ENCODE data around the gene ATP9B.

Gene ATP9B

DNA sequence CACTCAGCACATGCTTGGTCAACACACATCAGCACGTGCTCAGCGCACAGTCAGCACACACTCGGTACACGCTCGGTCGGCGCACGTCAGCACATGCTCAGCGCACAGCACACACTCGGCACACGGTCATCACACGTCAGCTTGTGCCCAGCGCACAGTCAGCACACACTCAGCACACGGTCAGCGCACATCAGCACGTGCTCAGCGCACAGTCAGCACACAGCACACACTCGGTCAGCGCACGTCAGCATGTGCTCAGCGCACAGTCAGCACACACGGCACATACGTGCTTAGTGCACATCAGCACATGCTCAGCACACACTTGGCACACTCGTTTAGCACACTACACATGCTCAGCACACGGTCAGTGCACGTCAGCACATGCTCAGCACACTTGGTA is 276.8 kb downstream of the ATP9B start:
- no peaks in the 10 kb centered on the region for H3K9me3 ChIP-seq (replicated peaks; ENCODE audit: insufficient read depth, low read length)
- no peaks in the 10 kb centered on the region for H3K9me2 ChIP-seq (replicated peaks; ENCODE audit: insufficient read depth, low read length)
- no peaks in the 10 kb centered on the region for H4K20me1 ChIP-seq (ENCODE audit: insufficient read depth, low read length)
- no peak overlapping the region for H3K27ac ChIP-seq (ENCODE audit: low read length)
- H3K4me2 ChIP-seq (ENCODE audit: low read depth, low read length) = no peak overlapping the region
- no peak overlapping the region for H2AFZ ChIP-seq (ENCODE audit: low read length)
- TF ChIP-seq CTCF (IDR thresholded peaks at IDR 0.05; ENCODE audit: low read length) (no peak), EZH2phosphoT487 (IDR thresholded peaks at IDR 0.05; ENCODE audit: low read length) (no peak), EZH2 (optimal IDR thresholded peaks at IDR 0.05; ENCODE audit: low read depth, low read length) (no peak)
- no peaks in the 10 kb centered on the region for H3K79me2 ChIP-seq (ENCODE audit: low read length)
- H3K9ac ChIP-seq (ENCODE audit: low read length) = no peak overlapping the region
- peaks cover 9% of the 10 kb centered on the region; the same call in 1 of the 2 replicates for H3K36me3 ChIP-seq (replicated peaks; ENCODE audit: insufficient read depth, low read length)
- H3K27me3 ChIP-seq (replicated peaks; ENCODE audit: insufficient read depth, low read length) = no peaks in the 10 kb centered on the region
- no peaks in the 10 kb centered on the region for H3K4me1 ChIP-seq (ENCODE audit: low read length)
- H3K4me3 ChIP-seq (ENCODE audit: low read length) = no peak overlapping the region
- H3F3A ChIP-seq (ENCODE audit: insufficient read depth, low read length) = no peaks in the 10 kb centered on the region
- DNase-seq = no peak

GRCh38 chr18:79348066-79348465 is 278.9 kb downstream of the ATP9B start:
- no peak for DNase-seq
- Histone ChIP-seq H3K36me3 (replicated peaks; ENCODE audit: insufficient read depth, low read length) (peaks cover 9% of the 10 kb centered on the region; the same call in 1 of the 2 replicates), H3K4me1 (ENCODE audit: low read length) (no peaks in the 10 kb centered on the region), H3K9me2 (replicated peaks; ENCODE audit: insufficient read depth, low read length) (no peaks in the 10 kb centered on the region), H3K27me3 (replicated peaks; ENCODE audit: insufficient read depth, low read length) (no peaks in the 10 kb centered on the region), H3K27ac (ENCODE audit: low read length) (no peak overlapping the region), H3F3A (ENCODE audit: insufficient read depth, low read length) (no peaks in the 10 kb centered on the region), H3K9ac (ENCODE audit: low read length) (no peak overlapping the region), H4K20me1 (ENCODE audit: insufficient read depth, low read length) (no peaks in the 10 kb centered on the region), H3K9me3 (replicated peaks; ENCODE audit: insufficient read depth, low read length) (no peaks in the 10 kb centered on the region), H3K4me2 (ENCODE audit: low read depth, low read length) (no peak overlapping the region), H3K79me2 (ENCODE audit: low read length) (no peaks in the 10 kb centered on the region), H2AFZ (ENCODE audit: low read length) (no peak overlapping the region), H3K4me3 (ENCODE audit: low read length) (no peak overlapping the region)
- TF ChIP-seq EZH2 (optimal IDR thresholded peaks at IDR 0.05; ENCODE audit: low read depth, low read length) (no peak), CTCF (IDR thresholded peaks at IDR 0.05; ENCODE audit: low read length) (no peak), EZH2phosphoT487 (IDR thresholded peaks at IDR 0.05; ENCODE audit: low read length) (no peak)

GRCh38 chr18:79352432-79352831 is 283.2 kb downstream of the ATP9B start:
- no peaks in the 10 kb centered on the region for H4K20me1 ChIP-seq (ENCODE audit: insufficient read depth, low read length)
- H2AFZ ChIP-seq (ENCODE audit: low read length) = no peak overlapping the region
- H3K9me3 ChIP-seq (replicated peaks; ENCODE audit: insufficient read depth, low read length) = no peaks in the 10 kb centered on the region
- no peaks in the 10 kb centered on the region for H3K36me3 ChIP-seq (replicated peaks; ENCODE audit: insufficient read depth, low read length)
- H3K9me2 ChIP-seq (replicated peaks; ENCODE audit: insufficient read depth, low read length) = no peaks in the 10 kb centered on the region
- no peak overlapping the region for H3K27ac ChIP-seq (ENCODE audit: low read length)
- H3F3A ChIP-seq (ENCODE audit: insufficient read depth, low read length) = no peaks in the 10 kb centered on the region
- DNase-seq = no peak
- no peak overlapping the region for H3K4me2 ChIP-seq (ENCODE audit: low read depth, low read length)
- H3K4me3 ChIP-seq (ENCODE audit: low read length) = no peak overlapping the region
- H3K27me3 ChIP-seq (replicated peaks; ENCODE audit: insufficient read depth, low read length) = no peaks in the 10 kb centered on the region
- H3K4me1 ChIP-seq (ENCODE audit: low read length) = no peaks in the 10 kb centered on the region
- no peak overlapping the region for H3K9ac ChIP-seq (ENCODE audit: low read length)
- no peak for TF ChIP-seq EZH2 (optimal IDR thresholded peaks at IDR 0.05; ENCODE audit: low read depth, low read length)
- H3K79me2 ChIP-seq (ENCODE audit: low read length) = no peaks in the 10 kb centered on the region

DNA sequence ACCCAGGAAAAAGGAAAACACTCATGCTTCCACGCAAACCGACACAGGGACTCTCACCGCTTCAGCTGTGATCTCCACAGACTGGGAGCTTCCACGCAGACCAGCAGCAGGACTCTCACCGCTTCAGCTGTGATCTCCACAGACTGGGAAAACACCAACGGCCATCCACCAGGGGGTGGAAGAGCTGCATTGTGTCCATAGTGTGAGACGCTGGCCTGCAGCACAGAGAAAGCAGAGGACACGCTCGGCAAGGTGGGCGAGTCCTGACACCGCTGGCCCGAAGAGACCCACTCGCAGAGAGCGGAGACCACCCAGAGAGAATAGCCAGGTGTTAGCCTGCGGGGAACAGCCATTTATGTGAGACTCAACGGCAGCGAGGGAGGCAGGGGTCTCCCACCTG is 284.1 kb downstream of the ATP9B start:
- Histone ChIP-seq H3K9me3 (replicated peaks; ENCODE audit: insufficient read depth, low read length) (no peaks in the 10 kb centered on the region), H3K9ac (ENCODE audit: low read length) (no peak overlapping the region), H2AFZ (ENCODE audit: low read length) (no peak overlapping the region), H3K4me2 (ENCODE audit: low read depth, low read length) (no peak overlapping the region), H3K4me1 (ENCODE audit: low read length) (no peaks in the 10 kb centered on the region), H3K4me3 (ENCODE audit: low read length) (no peak overlapping the region), H4K20me1 (ENCODE audit: insufficient read depth, low read length) (no peaks in the 10 kb centered on the region), H3K79me2 (ENCODE audit: low read length) (no peaks in the 10 kb centered on the region), H3K27me3 (replicated peaks; ENCODE audit: insufficient read depth, low read length) (no peaks in the 10 kb centered on the region), H3K36me3 (replicated peaks; ENCODE audit: insufficient read depth, low read length) (no peaks in the 10 kb centered on the region), H3F3A (ENCODE audit: insufficient read depth, low read length) (no peaks in the 10 kb centered on the region), H3K9me2 (replicated peaks; ENCODE audit: insufficient read depth, low read length) (no peaks in the 10 kb centered on the region), H3K27ac (ENCODE audit: low read length) (no peak overlapping the region)
- TF ChIP-seq CTCF (IDR thresholded peaks at IDR 0.05; ENCODE audit: low read length) (no peak), EZH2phosphoT487 (IDR thresholded peaks at IDR 0.05; ENCODE audit: low read length) (no peak), EZH2 (optimal IDR thresholded peaks at IDR 0.05; ENCODE audit: low read depth, low read length) (no peak)
- DNase-seq = no peak

All from MM.1S (cell line).